DOHH2 (cell line): ENCODE measurements around the gene CCR4.
"Not testable (repeated sequence)": the region's sequence is repeated elsewhere in the genome, so short reads cannot be mapped to it uniquely, and the experiment has no call there.

Experiments used
- H3F3A ChIP-seq: fragments of 200-600 bp; sonication (generic), shearing (Covaris generic); 2 replicates; pipeline ENCODE4 v1.6.0; 2016; ENCODE audit warnings: antibody characterized with exemption, mild to moderate bottlenecking; ENCODE audit not compliant: control insufficient read depth, insufficient read depth
- H3K27ac ChIP-seq: fragments of 200-600 bp; sonication (generic); 2 replicates; pipeline ENCODE4 v1.5.1; 2014; ENCODE audit warnings: low read depth, mild to moderate bottlenecking, low read length, moderate library complexity
- H3K27me3 ChIP-seq: fragments of 200-600 bp; sonication (generic); 2 replicates; pipeline ENCODE4 v1.6.1; 2014; ENCODE audit warnings: mild to moderate bottlenecking, low read length, mixed read lengths; ENCODE audit not compliant: control insufficient read depth
- H3K36me3 ChIP-seq: fragments of 200-600 bp; sonication (generic); 2 replicates; pipeline ENCODE4 v1.6.1; 2014; ENCODE audit warnings: mild to moderate bottlenecking, low read length, moderate library complexity, mixed read lengths; ENCODE audit not compliant: control insufficient read depth
- H3K4me1 ChIP-seq: fragments of 200-600 bp; sonication (generic); 2 replicates; pipeline ENCODE4 v1.6.1; 2014; ENCODE audit warnings: mild to moderate bottlenecking, low read length, mixed read lengths; ENCODE audit not compliant: control insufficient read depth
- H3K4me2 ChIP-seq: fragments of 200-600 bp; sonication (generic); 2 replicates; pipeline ENCODE4 v1.6.0; 2014; ENCODE audit warnings: mild to moderate bottlenecking, low read length, moderate library complexity
- H3K4me3 ChIP-seq: fragments of 200-600 bp; sonication (generic); 2 replicates; pipeline ENCODE4 v1.5.1; 2014; ENCODE audit warnings: mild to moderate bottlenecking, low read length, mixed read lengths
- H3K79me2 ChIP-seq: fragments of 200-600 bp; sonication (generic); 2 replicates; pipeline ENCODE4 v1.6.1; 2014; ENCODE audit warnings: mild to moderate bottlenecking, low read length, mixed read lengths; ENCODE audit not compliant: control insufficient read depth
- H3K9me2 ChIP-seq: fragments of 200-600 bp; sonication (generic); replicated peaks from 2 replicates; pipeline ENCODE4 v1.6.1; 2014; ENCODE audit warnings: mild to moderate bottlenecking, low read length, mixed read lengths; ENCODE audit not compliant: control insufficient read depth
- H3K9me3 ChIP-seq: fragments of 200-600 bp; sonication (generic); 2 replicates; pipeline ENCODE4 v1.6.1; 2014; ENCODE audit warnings: antibody characterized with exemption, low read length, mixed read lengths; ENCODE audit not compliant: control insufficient read depth, insufficient read depth
- H4K20me1 ChIP-seq: fragments of 200-600 bp; sonication (generic); 2 replicates; pipeline ENCODE4 v1.6.0; 2014; ENCODE audit warnings: low read depth, mild to moderate bottlenecking, antibody characterized with exemption, low read length, moderate library complexity; ENCODE audit not compliant: control insufficient read depth, insufficient read depth
- EZH2phosphoT487 ChIP-seq: fragments of 200-600 bp; sonication (generic); IDR thresholded peaks from 2 replicates; pipeline ENCODE4 v1.6.1; 2017; ENCODE audit warnings: borderline replicate concordance, mild to moderate bottlenecking, antibody characterized with exemption, low read length, moderate library complexity, mixed read lengths
- TF ChIP-seq, protein P1 (sequence below): fragments of 200-600 bp; sonication (generic); IDR thresholded peaks from one replicate; pipeline ENCODE4 v1.5.1; 2014; ENCODE audit warnings: antibody characterized with exemption, mild to moderate bottlenecking, low read depth, low read length; ENCODE audit not compliant: poor library complexity, severe bottlenecking

The CCR4 gene

DNA sequence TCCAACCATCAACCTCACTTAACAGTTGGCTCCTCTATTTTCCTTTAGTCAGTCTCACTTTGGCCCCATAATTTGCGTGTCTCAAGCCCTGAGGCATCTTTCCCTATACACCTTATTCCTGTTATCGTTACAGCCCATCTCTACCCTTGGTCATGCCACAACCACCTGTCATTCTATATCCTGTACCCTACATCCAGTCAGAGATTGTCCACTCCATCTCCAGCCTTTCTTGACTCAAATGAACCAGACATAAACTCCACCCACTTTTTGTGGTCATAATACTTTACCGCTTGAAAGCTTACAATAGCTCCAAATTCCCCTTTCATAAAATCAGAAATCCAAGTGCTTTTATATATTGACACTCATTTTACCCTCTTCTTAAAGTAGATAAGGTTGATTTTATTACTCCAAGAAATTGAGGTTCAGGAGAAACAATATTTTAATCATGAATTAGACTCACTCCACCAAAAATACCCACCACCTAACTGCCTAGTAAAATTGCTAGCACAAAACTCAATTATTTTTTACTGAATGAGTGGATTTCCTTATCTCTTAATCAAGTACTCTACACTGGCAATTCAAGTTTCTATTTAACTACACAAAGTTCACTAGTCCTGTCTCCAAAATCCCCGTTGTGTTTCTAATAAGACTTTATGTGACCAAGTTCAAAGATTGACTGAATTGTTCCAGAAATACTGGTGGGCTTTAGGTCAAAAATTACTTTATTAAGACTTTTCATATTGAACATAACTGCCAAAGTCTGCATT, 9.1 kb downstream of the CCR4 start:
- Histone ChIP-seq H3K9me2 (no peaks in the 10 kb centered on the region), H3K4me1 (no peaks in the 10 kb centered on the region), H3K27me3 (peaks cover 15% of the 10 kb centered on the region), H3K36me3 (no peaks in the 10 kb centered on the region), H3K4me3 (no peak overlapping the region), H3F3A (no peaks in the 10 kb centered on the region), H3K9me3 (peaks cover 2% of the 10 kb centered on the region; the same call in 1 of the 2 replicates), H3K4me2 (no peak overlapping the region), H4K20me1 (no peaks in the 10 kb centered on the region), H3K79me2 (no peaks in the 10 kb centered on the region), H3K27ac (no peak overlapping the region)
- no peak for TF ChIP-seq EZH2phosphoT487
- TF ChIP-seq, protein P1, sequence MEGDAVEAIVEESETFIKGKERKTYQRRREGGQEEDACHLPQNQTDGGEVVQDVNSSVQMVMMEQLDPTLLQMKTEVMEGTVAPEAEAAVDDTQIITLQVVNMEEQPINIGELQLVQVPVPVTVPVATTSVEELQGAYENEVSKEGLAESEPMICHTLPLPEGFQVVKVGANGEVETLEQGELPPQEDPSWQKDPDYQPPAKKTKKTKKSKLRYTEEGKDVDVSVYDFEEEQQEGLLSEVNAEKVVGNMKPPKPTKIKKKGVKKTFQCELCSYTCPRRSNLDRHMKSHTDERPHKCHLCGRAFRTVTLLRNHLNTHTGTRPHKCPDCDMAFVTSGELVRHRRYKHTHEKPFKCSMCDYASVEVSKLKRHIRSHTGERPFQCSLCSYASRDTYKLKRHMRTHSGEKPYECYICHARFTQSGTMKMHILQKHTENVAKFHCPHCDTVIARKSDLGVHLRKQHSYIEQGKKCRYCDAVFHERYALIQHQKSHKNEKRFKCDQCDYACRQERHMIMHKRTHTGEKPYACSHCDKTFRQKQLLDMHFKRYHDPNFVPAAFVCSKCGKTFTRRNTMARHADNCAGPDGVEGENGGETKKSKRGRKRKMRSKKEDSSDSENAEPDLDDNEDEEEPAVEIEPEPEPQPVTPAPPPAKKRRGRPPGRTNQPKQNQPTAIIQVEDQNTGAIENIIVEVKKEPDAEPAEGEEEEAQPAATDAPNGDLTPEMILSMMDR = no peak

DNA sequence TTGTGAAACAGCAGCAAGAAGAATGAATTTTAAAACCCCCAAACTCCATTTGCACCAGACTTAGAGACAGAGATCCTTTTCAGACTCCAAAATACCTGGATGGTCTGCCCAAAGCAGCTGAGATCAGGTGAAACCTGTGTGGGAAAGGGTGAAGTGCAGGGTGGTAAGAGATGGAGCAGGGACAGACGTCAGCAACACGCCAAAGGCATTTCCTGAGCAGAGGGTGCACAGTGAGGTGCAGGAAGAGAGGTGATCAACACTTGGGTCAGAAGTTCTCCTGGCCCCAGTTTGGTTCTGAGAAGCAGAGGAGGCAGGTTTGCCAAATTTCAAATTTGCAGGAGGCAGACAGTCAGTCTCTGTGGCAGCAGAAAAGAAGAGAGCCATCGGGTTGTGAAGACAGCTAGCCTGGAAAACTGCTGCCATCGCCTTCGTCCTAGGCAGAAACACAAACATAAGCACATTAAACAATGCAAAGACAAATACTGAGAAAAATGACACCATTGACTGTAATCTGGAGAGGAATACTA, 9.8 kb downstream of the CCR4 start:
- Histone ChIP-seq H3K9me3 (peaks cover 4% of the 10 kb centered on the region; the same call in 1 of the 2 replicates), H3K4me2 (no peak overlapping the region), H3K9me2 (no peaks in the 10 kb centered on the region), H3K4me3 (no peak overlapping the region), H4K20me1 (no peaks in the 10 kb centered on the region), H3K4me1 (no peaks in the 10 kb centered on the region), H3K79me2 (no peaks in the 10 kb centered on the region), H3K27ac (no peak overlapping the region), H3F3A (no peaks in the 10 kb centered on the region), H3K27me3 (peaks cover 15% of the 10 kb centered on the region), H3K36me3 (no peaks in the 10 kb centered on the region)
- TF ChIP-seq, protein P1 = no peak
- TF ChIP-seq EZH2phosphoT487 = no peak

DNA sequence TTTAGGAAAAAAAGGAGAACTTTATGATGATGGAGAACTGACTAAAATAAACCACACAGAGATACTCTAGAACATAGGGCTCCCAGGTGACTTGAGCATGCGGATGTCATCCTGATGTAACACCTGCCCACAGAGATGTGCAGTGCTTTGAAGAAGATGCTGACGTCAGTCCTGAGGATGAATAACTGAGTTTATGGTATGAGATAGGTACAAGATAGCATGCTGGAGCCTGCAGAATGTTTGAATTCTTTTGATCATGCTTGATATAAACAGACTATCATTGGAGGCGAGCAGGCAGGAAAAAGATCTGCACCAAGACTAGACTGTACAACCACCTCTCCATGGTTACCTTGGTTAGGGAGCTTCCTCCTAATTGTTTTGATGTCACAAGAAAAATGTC, 12.4 kb downstream of the CCR4 start:
- Histone ChIP-seq H4K20me1 (no peaks in the 10 kb centered on the region), H3K9me2 (no peaks in the 10 kb centered on the region), H3K27me3 (peaks cover 15% of the 10 kb centered on the region), H3F3A (no peaks in the 10 kb centered on the region), H3K9me3 (peaks cover 11% of the 10 kb centered on the region; the same call in 1 of the 2 replicates), H3K27ac (no peak overlapping the region), H3K4me2 (no peak overlapping the region), H3K36me3 (no peaks in the 10 kb centered on the region), H3K4me1 (no peaks in the 10 kb centered on the region), H3K4me3 (no peak overlapping the region), H3K79me2 (no peaks in the 10 kb centered on the region)
- TF ChIP-seq, protein P1 = no peak
- TF ChIP-seq EZH2phosphoT487 = no peak

DNA sequence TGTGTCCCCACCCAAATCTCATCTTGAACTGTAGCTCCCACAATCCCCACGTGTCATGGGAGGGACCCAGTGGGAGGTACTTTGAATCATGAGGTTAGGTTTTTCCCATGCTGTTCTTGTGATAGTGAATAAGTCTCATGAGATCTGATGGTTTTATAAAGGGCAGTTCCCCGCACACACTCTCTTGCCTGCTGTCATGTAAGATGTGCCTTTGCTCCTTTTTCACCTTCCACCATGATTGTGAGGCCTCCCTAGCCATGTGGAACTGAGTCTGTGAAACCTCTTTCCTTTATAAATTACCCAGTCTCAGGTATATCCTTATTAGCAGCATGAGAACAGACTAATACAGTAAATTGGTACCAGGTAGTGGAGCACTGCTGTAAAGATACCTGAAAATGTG, 13.3 kb downstream of the CCR4 start:
- not testable (repeated sequence) for H3F3A ChIP-seq, H3K36me3 ChIP-seq, H4K20me1 ChIP-seq, H3K4me3 ChIP-seq, H3K9me2 ChIP-seq, H3K27ac ChIP-seq, H3K79me2 ChIP-seq, H3K4me2 ChIP-seq, H3K4me1 ChIP-seq
- peaks cover 11% of the 10 kb centered on the region; the same call in 1 of the 2 replicates for H3K9me3 ChIP-seq
- peaks cover 11% of the 10 kb centered on the region for H3K27me3 ChIP-seq

DNA sequence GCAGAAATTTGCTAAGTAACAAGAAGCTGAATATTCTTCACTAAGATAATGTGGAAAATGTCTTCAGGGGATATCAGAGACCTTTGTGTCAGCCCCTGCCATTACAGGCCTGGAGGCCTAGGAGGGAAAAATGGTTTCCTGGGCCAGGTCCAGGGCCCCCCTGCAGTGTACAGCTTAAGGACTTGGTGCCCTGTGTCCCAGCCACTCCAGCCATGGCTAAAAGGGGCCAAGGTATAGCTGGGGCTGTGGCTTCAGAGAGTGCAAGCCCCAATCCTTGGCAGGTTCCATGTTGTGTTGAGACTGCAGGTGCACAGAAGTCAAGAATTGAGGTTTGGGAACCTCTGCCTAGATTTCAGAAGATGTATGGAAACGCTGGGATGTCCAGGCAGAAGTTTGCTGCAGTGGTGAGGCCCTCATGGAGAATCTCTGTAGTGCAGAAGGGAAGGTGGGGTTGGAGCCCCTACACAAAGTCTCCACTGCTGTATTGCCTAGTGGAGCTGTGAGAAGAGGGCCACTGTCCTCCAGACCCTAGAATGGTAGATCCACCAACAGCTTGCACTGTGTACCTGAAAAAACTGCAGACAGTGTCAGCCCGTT, 14.3 kb downstream of the CCR4 start:
- not testable (repeated sequence) for H3K79me2 ChIP-seq, H3K9me2 ChIP-seq, H3K4me3 ChIP-seq, H3K36me3 ChIP-seq, H3K27ac ChIP-seq, H4K20me1 ChIP-seq, H3K4me1 ChIP-seq, H3K4me2 ChIP-seq, H3K27me3 ChIP-seq, H3F3A ChIP-seq
- peaks cover 11% of the 10 kb centered on the region; the same call in 1 of the 2 replicates for H3K9me3 ChIP-seq
